Measurements from ENCODE around the gene BCAR3.

BCAR3 gene

GRCh38 chr1:93620172-93620840 is 61.3 kb downstream of the BCAR3 start:
- H3K36me3 ChIP-seq (ENCODE audit: control insufficient read depth in 2 of 2, insufficient read depth in 1 of 2, low read length in 2 of 2) = no peaks in the 10 kb centered on the region
- ChIA-PET CTCF (interaction anchor here (0.6 to 1.8 kb wide), 6 partner anchors 9 to 316 kb away, joined by 3 to 7 read pairs (median 5); no protein-coding TSS in a partner anchor), POLR2A (interaction anchor here (0.9 kb wide), 1 partner anchor 226 kb away, joined by 4 read pairs; no protein-coding TSS in a partner anchor)
- TF ChIP-seq ZNF341 (tag by site-specific recombination; IDR thresholded peaks at IDR 0.05; ENCODE audit: low read depth) (no peak), ZFP41 (tag by site-specific recombination; IDR thresholded peaks at IDR 0.05; ENCODE audit: borderline replicate concordance) (no peak), ZNF544 (tag by site-specific recombination; IDR thresholded peaks at IDR 0.05) (no peak), PRDM6 (tag by site-specific recombination; IDR thresholded peaks at IDR 0.05) (no peak), ZNF629 (tag by site-specific recombination; IDR thresholded peaks at IDR 0.05) (no peak), ZNF16 (tag by site-specific recombination; IDR thresholded peaks at IDR 0.05; ENCODE audit: low read depth) (no peak), ZNF704 (tag by site-specific recombination; IDR thresholded peaks at IDR 0.05) (no peak), ZBTB17 (tag by site-specific recombination; IDR thresholded peaks at IDR 0.05) (no peak), PATZ1 (tag by site-specific recombination; IDR thresholded peaks at IDR 0.05) (no peak), OSR2 (tag by site-specific recombination; IDR thresholded peaks at IDR 0.05) (no peak), ZNF23 (tag by site-specific recombination; IDR thresholded peaks at IDR 0.05; ENCODE audit: borderline replicate concordance) (no peak), ZNF529 (tag by site-specific recombination; IDR thresholded peaks at IDR 0.05; ENCODE audit: insufficient replicate concordance) (no peak), ZNF138 (tag by site-specific recombination; IDR thresholded peaks at IDR 0.05; ENCODE audit: borderline replicate concordance) (no peak), ZNF146 (tag by site-specific recombination; IDR thresholded peaks at IDR 0.05) (no peak), ZXDB (tag by site-specific recombination; IDR thresholded peaks at IDR 0.05) (no peak), ZNF184 (tag by site-specific recombination; IDR thresholded peaks at IDR 0.05) (no peak), ZSCAN16 (tag by site-specific recombination; IDR thresholded peaks at IDR 0.05) (no peak), ZNF19 (tag by site-specific recombination; IDR thresholded peaks at IDR 0.05; ENCODE audit: low read depth) (no peak), MEIS1 (CRISPR knock-in tag; IDR thresholded peaks at IDR 0.05; ENCODE audit: borderline replicate concordance) (no peak)
- H3K27ac ChIP-seq (ENCODE audit: extremely low read depth, low read depth, low read length) = no peak overlapping the region
- H3K4me3 ChIP-seq (ENCODE audit: low read depth, low read length) = no peak overlapping the region
- H3K9me3 ChIP-seq (ENCODE audit: control insufficient read depth, insufficient read depth, low read depth, low read length) = no peaks in the 10 kb centered on the region
- peaks cover 8% of the 10 kb centered on the region for H3K4me1 ChIP-seq (ENCODE audit: control insufficient read depth, insufficient read depth, low read length)

- Histone ChIP-seq H3K9me3 (ENCODE audit: control insufficient read depth, insufficient read depth, low read depth, low read length) (no peaks in the 10 kb centered on the region), H3K27ac (ENCODE audit: extremely low read depth, low read depth, low read length) (no peak overlapping the region), H3K4me3 (ENCODE audit: low read depth, low read length) (no peak overlapping the region), H3K36me3 (ENCODE audit: control insufficient read depth in 2 of 2, insufficient read depth in 1 of 2, low read length in 2 of 2) (no peaks in the 10 kb centered on the region), H3K4me1 (ENCODE audit: control insufficient read depth, insufficient read depth, low read length) (peaks cover 8% of the 10 kb centered on the region)
- ChIA-PET CTCF (interaction anchor here (0.7 to 1.4 kb wide), 7 partner anchors 10 to 315 kb away, joined by 3 to 7 read pairs (median 4); no protein-coding TSS in a partner anchor), POLR2A (interaction anchor here (0.9 kb wide), 1 partner anchor 227 kb away, joined by 4 read pairs; no protein-coding TSS in a partner anchor)
- no peak for TF ChIP-seq ZNF785 (tag by site-specific recombination; IDR thresholded peaks at IDR 0.05)
- no peak for TF ChIP-seq ZNF121 (tag by site-specific recombination; IDR thresholded peaks at IDR 0.05)
- TF ChIP-seq ZNF792 (tag by site-specific recombination; IDR thresholded peaks at IDR 0.05) = no peak
- TF ChIP-seq CTCF (tag by site-specific recombination; IDR thresholded peaks at IDR 0.05) = peak; percentile 19; the same call in 1 of the 2 replicates
- TF ChIP-seq MYNN (tag by site-specific recombination; IDR thresholded peaks at IDR 0.05; ENCODE audit: borderline replicate concordance) = no peak
- no peak for TF ChIP-seq ZNF280D (tag by site-specific recombination; IDR thresholded peaks at IDR 0.05)
Observed at GRCh38 chr1:93619507-93620171, 62.0 kb downstream of the BCAR3 start.
